Hematopoietic multipotent progenitor cell treated with erythropoietin and hydrocortisone succinate and interleukin-3 and kit ligand, for 6 days (in vitro differentiated cells): Measurements from ENCODE around the gene TENT5A.
"Not testable (repeated sequence)": the region's sequence is repeated elsewhere in the genome, so short reads cannot be mapped to it uniquely, and the experiment has no call there.

Source experiments
- DNase-seq: peaks from one replicate; pipeline ENCODE4 v3.0.0-alpha.2; 2015

The TENT5A gene

GRCh38 chr6:81749707-81750106 is 2.8 kb downstream of the TENT5A start:
- peak; percentile 37 for DNase-seq

GRCh38 chr6:81748994-81749393 is 3.5 kb downstream of the TENT5A start:
- no peak for DNase-seq

- no peak for DNase-seq
Measured at GRCh38 chr6:81747327-81747726, 5.2 kb downstream of the TENT5A start.

- no peak for DNase-seq
Measured at GRCh38 chr6:81744131-81744530, 8.3 kb downstream of the TENT5A start.

GRCh38 chr6:81743649-81744048 is 8.8 kb downstream of the TENT5A start:
- no peak for DNase-seq

- no peak for DNase-seq
Measured at GRCh38 chr6:81741689-81742088, 10.8 kb downstream of the TENT5A start.

GRCh38 chr6:81740591-81740990 is 11.9 kb downstream of the TENT5A start:
- DNase-seq = not testable (repeated sequence)

GRCh38 chr6:81739230-81740195 is 13.0 kb downstream of the TENT5A start:
- DNase-seq = no peak

- DNase-seq = no peak
Measured at GRCh38 chr6:81736428-81736827, 16.1 kb downstream of the TENT5A start.

GRCh38 chr6:81735756-81736380 is 16.6 kb downstream of the TENT5A start:
- DNase-seq = peak; percentile 9

GRCh38 chr6:81734500-81735150 is 17.9 kb downstream of the TENT5A start:
- no peak for DNase-seq

- DNase-seq = peak; percentile 25
Measured at GRCh38 chr6:81734081-81734480, 18.4 kb downstream of the TENT5A start.

- DNase-seq = no peak
Measured at GRCh38 chr6:81731814-81732213, 20.7 kb downstream of the TENT5A start.

GRCh38 chr6:81727876-81728517 is 24.5 kb downstream of the TENT5A start:
- no peak for DNase-seq

- DNase-seq = no peak
Measured at GRCh38 chr6:81725127-81725526, 27.4 kb downstream of the TENT5A start.

- peak; percentile 39 for DNase-seq
Measured at GRCh38 chr6:81722506-81723223, 29.8 kb downstream of the TENT5A start.

- no peak for DNase-seq
Measured at GRCh38 chr6:81720427-81720826, 32.1 kb downstream of the TENT5A start.

- DNase-seq = no peak
Measured at GRCh38 chr6:81718126-81718525, 34.4 kb downstream of the TENT5A start.

- DNase-seq = no peak
Measured at GRCh38 chr6:81714684-81715083, 37.8 kb downstream of the TENT5A start.

- DNase-seq = no peak
Measured at GRCh38 chr6:81713205-81713604, 39.3 kb downstream of the TENT5A start.

GRCh38 chr6:81708113-81708699 is 44.3 kb downstream of the TENT5A start:
- no peak for DNase-seq

GRCh38 chr6:81704700-81705099 is 47.8 kb downstream of the TENT5A start:
- no peak for DNase-seq
